H1 (cell line): ENCODE measurements around the gene ENO3. TPM values are rescaled to one million over a fixed set of nuclear protein-coding genes. Genes with fewer than 3 reads are reported as not detected.

Source experiments
- CTCF ChIA-PET: fragments of 300-600 bp; sonication (Branson Sonifier 250); formaldehyde crosslinking; loops from one replicate; lab custom pipeline; 2021; ENCODE audit not compliant: partially characterized antibody; lab: Charles Lee
- POLR2A ChIA-PET: fragments of 300-600 bp; sonication (Branson Sonifier 250); formaldehyde crosslinking; loops from one replicate; lab custom pipeline; 2021; ENCODE audit warnings: inconsistent platforms; ENCODE audit not compliant: partially characterized antibody; lab: Charles Lee
- DNase-seq, 2 experiments: peaks; one replicate each; pipeline versions ENCODE4 v3.0.0 to v3.0.0-alpha.2; 2010 to 2022; ENCODE audit warnings: low spot score in 2 of 2, low read depth in 1 of 2, mixed read lengths in 1 of 2
- FAIRE-seq: peaks from 2 replicates; lab custom pipeline; 2011; peaks lifted over from hg19 to GRCh38; lab: Jason Lieb, UNC
- H2AFZ ChIP-seq: 2 replicates; pipeline ENCODE4 v1.8.1; 2012; ENCODE audit warnings: low read length, inconsistent platforms
- H2AK5ac ChIP-seq: 2 replicates; pipeline ENCODE4 v1.6.1; 2013; ENCODE audit warnings: low read depth, low read length
- H2BK120ac ChIP-seq: replicated peaks from 2 replicates; pipeline ENCODE3; 2013; ENCODE audit warnings: low read depth, low read length, inconsistent platforms
- H2BK12ac ChIP-seq: 2 replicates; pipeline ENCODE4 v1.6.1; 2013; ENCODE audit warnings: low read depth, low read length
- H2BK15ac ChIP-seq: 2 replicates; pipeline ENCODE4 v1.6.1; 2013; ENCODE audit warnings: low read length
- H2BK20ac ChIP-seq: 2 replicates; pipeline ENCODE4 v1.6.1; 2013; ENCODE audit warnings: low read length
- H2BK5ac ChIP-seq: 2 replicates; pipeline ENCODE4 v1.6.1; 2013; ENCODE audit warnings: low read depth, low read length
- H3K14ac ChIP-seq: 2 replicates; pipeline ENCODE4 v1.6.1; 2013; ENCODE audit warnings: inconsistent platforms; ENCODE audit not compliant: insufficient read length
- H3K18ac ChIP-seq: 2 replicates; pipeline ENCODE4 v1.6.1; 2013; ENCODE audit warnings: low read length; ENCODE audit errors: extremely low read depth
- H3K23ac ChIP-seq: 2 replicates; pipeline ENCODE4 v1.6.1; 2013; ENCODE audit warnings: inconsistent platforms; ENCODE audit not compliant: insufficient read length
- H3K23me2 ChIP-seq: 2 replicates; pipeline ENCODE4 v1.6.1; 2013; ENCODE audit warnings: low read depth, low read length
- H3K27ac ChIP-seq: 2 replicates; pipeline ENCODE4 v1.6.1; 2011; ENCODE audit warnings: low read depth, low read length, inconsistent platforms
- H3K27me3 ChIP-seq, 4 experiments: replicated peaks in 1 of 4; 1 replicate in 1 of 4; 2 replicates in 3 of 4; pipeline versions ENCODE4 v1.6.1 to v1.8.1; 2011 to 2013; ENCODE audit warnings: low read length in 3 of 4, mild to moderate bottlenecking in 3 of 4, inconsistent platforms in 2 of 4, mixed read lengths in 2 of 4, moderate library complexity in 1 of 4; ENCODE audit not compliant: control insufficient read depth in 3 of 4, insufficient read depth in 3 of 4; ENCODE audit errors: extremely low read depth in 1 of 4
- H3K36me3 ChIP-seq, 4 experiments: 2 replicates each; pipeline versions ENCODE4 v1.6.1 to v1.8.1; 2011 to 2013; ENCODE audit warnings: mild to moderate bottlenecking in 4 of 4, low read length in 3 of 4, moderate library complexity in 2 of 4, control low read depth in 1 of 4, inconsistent platforms in 1 of 4; ENCODE audit not compliant: insufficient read depth in 4 of 4, control insufficient read depth in 2 of 4
- H3K4ac ChIP-seq: replicated peaks from 2 replicates; pipeline ENCODE3; 2013; ENCODE audit warnings: low read length, low read depth, mixed read lengths, inconsistent platforms; ENCODE audit not compliant: insufficient read length
- H3K4me1 ChIP-seq, 4 experiments: replicated peaks in 1 of 4; 1 replicate in 1 of 4; 2 replicates in 3 of 4; pipeline versions ENCODE4 v1.6.1 to v1.8.1; 2011 to 2013; ENCODE audit warnings: low read length in 3 of 4, inconsistent platforms in 2 of 4, mixed read lengths in 1 of 4; ENCODE audit not compliant: insufficient read depth in 4 of 4, control insufficient read depth in 3 of 4
- H3K4me2 ChIP-seq, 2 experiments: 2 replicates each; pipeline versions ENCODE4 v1.6.1 to v1.8.1; 2011 to 2013; ENCODE audit warnings: low read depth in 2 of 2, low read length in 2 of 2, control low read depth in 1 of 2, inconsistent platforms in 1 of 2, mild to moderate bottlenecking in 1 of 2; ENCODE audit not compliant: insufficient read depth in 1 of 2
- H3K4me3 ChIP-seq, 4 experiments: fragments of 200-600, 300-600 bp in 1 of 4; sonication (generic), shearing (Covaris generic), sonication (Bioruptor Twin) in 1 of 4; 2 replicates each; pipeline versions ENCODE4 v1.5.1 to v1.8.1; 2011 to 2016; ENCODE audit warnings: low read length in 4 of 4, low read depth in 3 of 4, control low read depth in 2 of 4, inconsistent platforms in 2 of 4, mild to moderate bottlenecking in 2 of 4, mixed read lengths in 1 of 4, moderate library complexity in 1 of 4; ENCODE audit not compliant: insufficient read depth in 2 of 4; ENCODE audit errors: extremely low read depth in 1 of 4
- H3K56ac ChIP-seq: replicated peaks from 2 replicates; pipeline ENCODE3; 2013; ENCODE audit warnings: low read depth, mild to moderate bottlenecking, mixed read lengths, low read length, inconsistent platforms; ENCODE audit not compliant: insufficient read length
- H3K79me1 ChIP-seq: 2 replicates; pipeline ENCODE4 v1.6.1; 2013; ENCODE audit warnings: low read depth, low read length, control low read depth
- H3K79me2 ChIP-seq, 2 experiments: 2 replicates each; pipeline versions ENCODE4 v1.6.1 to v1.8.1; 2012 to 2013; ENCODE audit warnings: low read length in 2 of 2, mild to moderate bottlenecking in 2 of 2, inconsistent platforms in 1 of 2; ENCODE audit not compliant: insufficient read depth in 2 of 2, control insufficient read depth in 1 of 2
- H3K9ac ChIP-seq, 4 experiments: replicated peaks in 1 of 4; 1 replicate in 1 of 4; 2 replicates in 3 of 4; pipeline versions ENCODE4 v1.6.1 to v1.8.1; 2011 to 2013; ENCODE audit warnings: low read depth in 3 of 4, low read length in 3 of 4, control low read depth in 2 of 4, mild to moderate bottlenecking in 2 of 4, moderate library complexity in 2 of 4, inconsistent platforms in 1 of 4; ENCODE audit errors: extremely low read depth in 1 of 4
- H3K9me3 ChIP-seq, 2 experiments: 2 replicates each; pipeline versions ENCODE4 v1.6.1 to v1.8.1; 2012 to 2013; ENCODE audit warnings: mild to moderate bottlenecking in 2 of 2, moderate library complexity in 2 of 2, control low read depth in 1 of 2, inconsistent platforms in 1 of 2, low read depth in 1 of 2, low read length in 1 of 2, mixed read lengths in 1 of 2; ENCODE audit not compliant: insufficient read depth in 2 of 2
- H4K20me1 ChIP-seq, 2 experiments: replicated peaks in 1 of 2; 2 replicates each; pipeline versions ENCODE3 to v1.8.1; 2011 to 2013; ENCODE audit warnings: inconsistent platforms in 2 of 2, low read length in 2 of 2, mild to moderate bottlenecking in 1 of 2; ENCODE audit not compliant: insufficient read depth in 2 of 2, control insufficient read depth in 1 of 2
- H4K5ac ChIP-seq: 2 replicates; pipeline ENCODE4 v1.6.1; 2013; ENCODE audit warnings: low read length, low read depth, mixed read lengths, inconsistent platforms; ENCODE audit not compliant: insufficient read length
- H4K8ac ChIP-seq: 2 replicates; pipeline ENCODE4 v1.8.0; 2013; ENCODE audit warnings: mild to moderate bottlenecking, moderate library complexity, low read length, inconsistent platforms; ENCODE audit not compliant: insufficient read depth; ENCODE audit errors: extremely low read depth
- H4K91ac ChIP-seq: replicated peaks from 2 replicates; pipeline ENCODE3; 2013; ENCODE audit warnings: low read length, mixed read lengths, inconsistent platforms; ENCODE audit not compliant: insufficient read length
- KDM4A ChIP-seq: IDR thresholded peaks from one replicate; pipeline ENCODE4 v1.7.1; 2012; ENCODE audit warnings: low read depth, mild to moderate bottlenecking, moderate library complexity, low read length, inconsistent platforms; ENCODE audit not compliant: severe bottlenecking
- RAD21 ChIP-seq, 2 experiments: IDR thresholded peaks in 1 of 2; conservative IDR thresholded peaks in 1 of 2; 2 replicates each; pipeline ENCODE4 v1.6.1; 2011; ENCODE audit warnings: low read depth in 2 of 2, low read length in 2 of 2, improper control_type of control experiment in 1 of 2, inconsistent platforms in 1 of 2, mild to moderate bottlenecking in 1 of 2, moderate library complexity in 1 of 2
- SAP30 ChIP-seq: fragments of 300-600 bp; sonication (generic); IDR thresholded peaks from 2 replicates; pipeline ENCODE4 v1.7.1; 2012; ENCODE audit warnings: low read length, moderate library complexity, mild to moderate bottlenecking, inconsistent platforms; ENCODE audit not compliant: insufficient read depth, insufficient replicate concordance
- SIN3A ChIP-seq, 2 experiments: IDR thresholded peaks in 1 of 2; conservative IDR thresholded peaks in 1 of 2; 2 replicates each; pipeline ENCODE4 v1.6.1; 2011 to 2012; ENCODE audit warnings: low read length in 2 of 2, improper control_type of control experiment in 1 of 2, low read depth in 1 of 2, mild to moderate bottlenecking in 1 of 2
- TBP ChIP-seq: IDR thresholded peaks from 2 replicates; pipeline ENCODE4 v1.6.1; 2011; ENCODE audit warnings: low read depth, low read length, improper control_type of control experiment
- WGBS, 2 experiments: shearing (Covaris generic) in 1 of 2; methylation state at CpG; one replicate each; pipeline versions ENCODE4 v1.1.6 to v1.1.7; 2013 to 2015; ENCODE audit warnings: low lambda C conversion rate in 2 of 2, mixed read lengths in 2 of 2, inconsistent platforms in 1 of 2, low coverage in 1 of 2, missing lambda C conversion rate in 1 of 2; ENCODE audit not compliant: insufficient replicate concordance in 2 of 2, insufficient coverage in 1 of 2, insufficient read length in 1 of 2; ENCODE audit errors: extremely low coverage in 1 of 2, missing lambda C conversion rate in 1 of 2; 5-methylcytosine and 5-hydroxymethylcytosine counted together
- polyA plus RNA-seq, 7 experiments: library from polyadenylated mRNA; depleted of rRNA in 3 of 7; stranded (reverse) in 5 of 7; unstranded in 2 of 7; fragments of >200 nt in 5 of 7; fragments of 200-250 nt in 2 of 7; gene quantifications; 1 replicate in 5 of 7; 2 replicates in 1 of 7; 4 replicates in 1 of 7; pipeline versions ENCODE4 v1.2.1 to v1.2.3, GENCODE V29; 2011 to 2013; ENCODE audit warnings: missing spikeins in 2 of 7, mixed read lengths in 2 of 7
- total RNA-seq: library from RNA; stranded (reverse); fragmentation: NEBNext Ultra II Directional; extraction: Animal tissue kit (Norgen Biotek cat#: 25700); gene quantifications from 2 replicates; pipeline ENCODE4 v1.2.1, GENCODE V29; 2021
- TF ChIP-seq, protein P1 (sequence below): IDR thresholded peaks from 2 replicates; pipeline ENCODE4 v1.6.1; 2012; ENCODE audit warnings: inconsistent platforms
- TF ChIP-seq, protein P2 (sequence below): IDR thresholded peaks from 2 replicates; pipeline ENCODE4 v1.6.1; 2011; ENCODE audit warnings: low read length, improper control_type of control experiment

ENO3 gene
- total and polyA plus RNA-seq, 2 of the 8 experiments (the other 6 are each of a cell fraction or from before 2014, with no cell fraction given) = 25.0 to 25.7 TPM

DNA sequence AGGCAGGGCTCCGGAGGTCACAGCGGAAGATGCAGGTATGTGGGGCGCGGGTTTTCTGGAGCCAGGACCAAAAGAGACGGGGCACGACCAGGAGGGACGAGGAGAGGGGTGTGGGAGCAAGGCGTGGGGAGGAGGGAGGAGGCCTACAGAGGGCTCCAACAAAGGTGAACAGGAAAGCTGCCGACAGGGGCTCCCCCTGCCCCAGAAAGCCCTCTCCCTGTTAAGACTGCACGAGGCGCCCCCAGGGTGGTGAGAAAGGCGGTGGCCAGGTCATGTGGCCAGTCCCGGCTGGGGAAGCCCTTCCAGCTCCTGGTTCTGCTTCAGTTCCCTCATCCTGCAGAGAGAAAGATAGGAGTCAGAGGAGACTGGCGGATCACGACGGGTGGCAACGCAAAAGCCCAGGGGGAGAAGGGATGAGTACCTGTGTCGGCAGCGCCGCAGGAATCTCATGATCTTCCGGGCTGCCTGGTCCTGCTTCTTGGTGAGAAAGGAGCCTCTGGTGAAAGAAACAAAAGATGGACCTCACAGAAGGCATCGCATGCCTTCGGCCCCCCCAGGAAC, 17.6 kb downstream of the ENO3 start:
- FAIRE-seq (no peak), DNase-seq (peak in 1 of 2 experiments; percentile 72)
- peaks cover 0 to 11% (median 0%) of the 10 kb centered on the region in 4 experiments; a peak in 1 of 8 replicates for H3K36me3 ChIP-seq
- peak overlapping the region; percentile 99; the same call in 1 of the 2 replicates for H2BK15ac ChIP-seq
- H3K14ac ChIP-seq = peak overlapping the region; percentile 29
- peak overlapping the region in 3 of 4 experiments; percentile 66 to 93 (median 77); a peak in 6 of 7 replicates for H3K9ac ChIP-seq
- H3K4me2 ChIP-seq = peak overlapping the region; percentile 92 to 99
- H4K8ac ChIP-seq = peak overlapping the region; percentile 75
- H2BK20ac ChIP-seq = peak overlapping the region; percentile 48; the same call in 1 of the 2 replicates
- peaks cover 19% of the 10 kb centered on the region; the same call in 1 of the 2 replicates for H3K23me2 ChIP-seq
- H3K27me3 ChIP-seq = peaks cover 0 to 11% (median 4%) of the 10 kb centered on the region in 4 experiments; a peak in 3 of 7 replicates
- WGBS, 2 experiments = 6% methylated on average over 20 of the region's 23 CpGs; no CpG with 5 or more reads in 1 of the 2 experiments
- H4K5ac ChIP-seq = peak overlapping the region; percentile 95
- H4K91ac ChIP-seq = peak overlapping the region; percentile 97
- peaks cover 2 to 9% of the 10 kb centered on the region in 2 experiments for H4K20me1 ChIP-seq
- peak overlapping the region; percentile 93 for H3K18ac ChIP-seq
- peaks cover 3% of the 10 kb centered on the region; the same call in 1 of the 2 replicates for H3K79me1 ChIP-seq
- no peaks in the 10 kb centered on the region for H3K9me3 ChIP-seq
- H3K4me1 ChIP-seq = peaks cover 2 to 16% (median 9%) of the 10 kb centered on the region in 4 experiments
- POLR2A ChIA-PET = interaction anchor here (0.7 to 32.4 kb wide), 15 partner anchors 10 to 107 kb away, joined by 3 to 987 read pairs (median 4); partner anchors contain the start of genes C17orf107, CAMTA2, ENO3 and INCA1
- peak overlapping the region; percentile 99 for H2BK12ac ChIP-seq
- no peak overlapping the region for H2BK120ac ChIP-seq
- H2AFZ ChIP-seq = no peak overlapping the region
- CTCF ChIA-PET = interaction anchor here (1.0 to 7.3 kb wide), 6 partner anchors 9 to 60 kb away, joined by 3 to 41 read pairs (median 20); partner anchors contain the start of gene ENO3
- peak overlapping the region; percentile 76 for H3K4ac ChIP-seq
- peak overlapping the region; percentile 71 to 90 (median 85) for H3K4me3 ChIP-seq
- peak overlapping the region; percentile 75 for H3K56ac ChIP-seq
- peak overlapping the region; percentile 96 for H2BK5ac ChIP-seq
- H3K27ac ChIP-seq = peak overlapping the region; percentile 47; the same call in 1 of the 2 replicates
- no peak overlapping the region for H3K23ac ChIP-seq
- H2AK5ac ChIP-seq = peak overlapping the region; percentile 86; the same call in 1 of the 2 replicates
- peaks cover 0 to 16% of the 10 kb centered on the region in 2 experiments; a peak in 2 of 4 replicates for H3K79me2 ChIP-seq
- TF ChIP-seq, protein P1, sequence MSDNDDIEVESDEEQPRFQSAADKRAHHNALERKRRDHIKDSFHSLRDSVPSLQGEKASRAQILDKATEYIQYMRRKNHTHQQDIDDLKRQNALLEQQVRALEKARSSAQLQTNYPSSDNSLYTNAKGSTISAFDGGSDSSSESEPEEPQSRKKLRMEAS = peak; percentile 45
- TF ChIP-seq TBP = no peak
- TF ChIP-seq, protein P2, sequence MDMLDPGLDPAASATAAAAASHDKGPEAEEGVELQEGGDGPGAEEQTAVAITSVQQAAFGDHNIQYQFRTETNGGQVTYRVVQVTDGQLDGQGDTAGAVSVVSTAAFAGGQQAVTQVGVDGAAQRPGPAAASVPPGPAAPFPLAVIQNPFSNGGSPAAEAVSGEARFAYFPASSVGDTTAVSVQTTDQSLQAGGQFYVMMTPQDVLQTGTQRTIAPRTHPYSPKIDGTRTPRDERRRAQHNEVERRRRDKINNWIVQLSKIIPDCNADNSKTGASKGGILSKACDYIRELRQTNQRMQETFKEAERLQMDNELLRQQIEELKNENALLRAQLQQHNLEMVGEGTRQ = peak; percentile 28; the same call in 1 of the 2 replicates
- TF ChIP-seq RAD21 (IDR thresholded peaks at IDR 0.05 in 1 of 2, conservative IDR thresholded peaks at IDR 0.05 in 1 of 2; ENCODE audit: low read depth in 2 of 2, low read length in 2 of 2) = 0 out of 4 replicates have a peak, but pooled peaks of 1 of the 2 experiments have one; percentile 2
- TF ChIP-seq KDM4A = peak; percentile 45
- peak; percentile 49 for TF ChIP-seq SAP30
- 0 out of 4 replicates have a peak, but pooled peaks of 1 of the 2 experiments have one; percentile 57 for TF ChIP-seq SIN3A (conservative IDR thresholded peaks at IDR 0.05 in 1 of 2, IDR thresholded peaks at IDR 0.05 in 1 of 2; ENCODE audit: low read depth in 1 of 2, low read length in 2 of 2)
